HG03575 (cell line): ENCODE results near the gene INPP5B.

Experiments
- ATAC-seq: cut with Tn5 transposase; IDR thresholded peaks from one replicate; pipeline ENCODE4 v1.9.1; 2021; ENCODE audit not compliant: unreplicated experiment, insufficient number of reproducible peaks, low FRiP score; ENCODE audit errors: extremely low read depth

Gene INPP5B

GRCh38 chr1:37890378-37891014, 56.4 kb downstream of the INPP5B start:
- ATAC-seq: no peak

- no peak for ATAC-seq
These were observed 58.7 kb downstream of the INPP5B start for GRCh38 chr1:37888022-37888700.

- ATAC-seq: no peak
These were observed 62.7 kb downstream of the INPP5B start for GRCh38 chr1:37884145-37884544.

- no peak for ATAC-seq
These were observed 63.2 kb downstream of the INPP5B start for GRCh38 chr1:37883671-37884070.

- no peak for ATAC-seq
These were observed 67.0 kb downstream of the INPP5B start for GRCh38 chr1:37879865-37880264.

- ATAC-seq: no peak
These were observed 68.8 kb downstream of the INPP5B start for GRCh38 chr1:37878071-37878470.

GRCh38 chr1:37875833-37876232, 71.0 kb downstream of the INPP5B start:
- ATAC-seq: no peak

- no peak for ATAC-seq
These were observed 74.2 kb downstream of the INPP5B start for GRCh38 chr1:37872692-37873091.

GRCh38 chr1:37868466-37868865, 78.4 kb downstream of the INPP5B start:
- ATAC-seq: no peak

GRCh38 chr1:37867784-37868183, 79.1 kb downstream of the INPP5B start:
- no peak for ATAC-seq

- ATAC-seq: no peak
These were observed 80.4 kb downstream of the INPP5B start for GRCh38 chr1:37866491-37866890.

GRCh38 chr1:37865348-37866120, 81.3 kb downstream of the INPP5B start:
- no peak for ATAC-seq

- ATAC-seq: no peak
These were observed 84.5 kb downstream of the INPP5B start for GRCh38 chr1:37862330-37862729.

GRCh38 chr1:37861151-37861550, 85.7 kb downstream of the INPP5B start:
- no peak for ATAC-seq

- ATAC-seq: no peak
These were observed 86.5 kb downstream of the INPP5B start for GRCh38 chr1:37860346-37860666.

GRCh38 chr1:37859507-37860345, 87.1 kb downstream of the INPP5B start, which contains the start of gene MTF1:
Gene MTF1 (minus strand): TSS chr1:37859592. CDS start chr1:37857658, 1,934 bp downstream.
- ATAC-seq: peak; percentile 39

- ATAC-seq: no peak
These were observed 87.8 kb downstream of the INPP5B start for GRCh38 chr1:37858931-37859506.

GRCh38 chr1:37854406-37854805, 92.4 kb downstream of the INPP5B start:
- ATAC-seq: no peak

GRCh38 chr1:37853157-37853556, 93.7 kb downstream of the INPP5B start:
- ATAC-seq: no peak
